UCSD-AML1 (cell line): ENCODE data around the gene OR2G3.

Experiments
- DNase-seq: peaks from one replicate; lab custom pipeline; 2025; ENCODE audit not compliant: unreplicated experiment; lab: John Stamatoyannopoulos, UW

Gene OR2G3

GRCh38 chr1:247605286-247605685, at the start of gene OR2G3:
TSS of gene OR2G3 (plus strand) at chr1:247605586. CDS start at chr1:247605586, 0 bp downstream.
- no peak for DNase-seq

DNA sequence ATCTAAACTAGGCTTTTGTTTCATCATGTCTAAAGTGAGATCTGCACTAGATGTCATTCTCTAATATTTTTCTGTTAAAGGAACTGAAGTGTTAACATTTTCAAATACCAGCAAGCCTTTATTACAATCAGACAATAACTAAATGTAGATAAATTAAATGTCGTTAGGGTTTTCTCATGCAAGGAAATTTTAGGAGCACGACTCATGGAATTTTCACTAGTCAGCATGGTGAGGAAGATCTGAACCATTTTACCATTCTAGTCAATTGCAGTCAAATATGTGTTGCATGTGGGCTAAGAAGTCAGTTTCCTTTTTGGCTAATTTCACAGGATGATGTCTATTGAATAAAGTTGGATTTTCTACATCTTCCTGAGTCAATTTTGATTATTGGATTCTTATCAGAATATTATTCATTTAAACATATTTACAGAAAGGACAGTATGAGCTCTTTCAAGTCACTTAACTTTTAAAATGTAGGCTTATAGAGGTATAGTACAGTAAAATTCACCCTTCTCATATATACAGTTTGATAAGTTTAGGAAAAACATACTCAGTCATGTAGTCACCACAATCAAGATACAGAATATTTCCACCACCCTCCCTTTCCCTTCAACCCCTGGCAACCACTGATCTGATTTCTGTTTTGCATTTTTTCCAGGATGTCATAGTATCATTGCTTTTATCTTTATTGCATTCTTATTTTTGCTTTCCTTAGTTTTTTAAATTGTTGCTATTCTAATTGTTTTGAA, 47.3 kb upstream of the OR2G3 start:
- DNase-seq: no peak

- DNase-seq: no peak
Observed at GRCh38 chr1:247561711-247562110, 43.7 kb upstream of the OR2G3 start.

- DNase-seq: no peak
Observed at GRCh38 chr1:247562198-247562597, 43.2 kb upstream of the OR2G3 start.

- no peak for DNase-seq
Observed at GRCh38 chr1:247574236-247574635, 31.1 kb upstream of the OR2G3 start.

DNA sequence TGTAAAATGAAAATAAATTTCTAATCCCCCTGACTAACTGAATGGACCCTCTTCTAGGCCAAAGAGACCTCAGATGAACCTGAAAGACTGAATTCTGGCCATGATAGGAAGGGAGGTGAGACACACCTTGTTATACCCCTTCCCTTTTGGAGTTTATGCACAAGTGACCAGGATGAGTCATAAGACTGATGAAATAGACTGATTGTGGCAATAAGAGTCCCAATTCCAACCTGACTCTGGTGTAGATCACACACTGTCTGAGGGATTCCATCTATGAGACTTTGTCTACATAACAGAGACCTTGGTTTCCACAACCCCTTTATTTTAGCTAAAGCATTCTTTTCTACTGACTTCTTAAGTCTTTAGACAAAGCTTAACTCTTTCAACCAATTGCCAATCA, 30.7 kb upstream of the OR2G3 start:
- DNase-seq: no peak

DNA sequence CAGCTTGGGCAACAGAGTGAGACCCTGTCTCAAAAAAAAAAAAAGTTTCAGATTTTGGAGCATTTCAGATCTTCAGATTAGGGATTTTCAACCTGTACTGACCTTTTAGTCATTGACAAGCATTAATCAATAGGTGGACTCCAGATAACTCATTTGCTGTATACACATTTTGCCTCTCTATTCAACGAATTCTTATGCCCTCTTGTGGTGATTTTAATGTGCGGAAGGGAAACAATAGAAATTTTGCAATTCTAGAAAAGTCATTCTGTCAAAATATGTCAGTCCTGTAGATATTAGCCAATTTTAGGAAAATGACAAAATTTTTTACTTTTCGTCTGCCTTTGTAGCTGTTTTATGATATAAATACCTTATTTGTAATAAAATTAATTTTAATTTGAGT, 28.9 kb upstream of the OR2G3 start:
- DNase-seq: no peak

DNA sequence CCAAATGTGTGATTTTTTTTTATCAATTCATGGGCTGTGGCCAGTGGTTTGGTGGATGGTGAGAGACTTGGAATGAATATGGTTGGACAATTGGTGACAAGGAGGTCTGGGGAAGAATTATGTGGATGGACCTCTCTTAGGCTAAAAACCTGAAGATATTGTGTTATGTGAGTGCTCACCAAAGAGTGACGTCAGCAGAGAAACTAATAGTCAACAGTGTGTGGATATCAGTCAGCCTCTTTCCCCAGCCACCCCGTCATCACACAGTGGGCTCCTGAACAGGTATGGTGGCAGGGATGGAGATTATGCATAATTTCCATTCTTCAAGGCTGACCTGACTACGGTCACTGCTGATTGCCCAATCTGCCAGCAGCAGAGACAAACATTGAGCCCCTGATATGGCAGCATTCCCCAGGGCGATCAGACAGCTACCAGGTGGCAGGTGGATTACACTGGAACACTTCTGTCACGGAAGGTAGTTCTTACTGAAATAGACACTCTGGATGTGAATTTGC, 26.4 kb upstream of the OR2G3 start:
- no peak for DNase-seq

DNA sequence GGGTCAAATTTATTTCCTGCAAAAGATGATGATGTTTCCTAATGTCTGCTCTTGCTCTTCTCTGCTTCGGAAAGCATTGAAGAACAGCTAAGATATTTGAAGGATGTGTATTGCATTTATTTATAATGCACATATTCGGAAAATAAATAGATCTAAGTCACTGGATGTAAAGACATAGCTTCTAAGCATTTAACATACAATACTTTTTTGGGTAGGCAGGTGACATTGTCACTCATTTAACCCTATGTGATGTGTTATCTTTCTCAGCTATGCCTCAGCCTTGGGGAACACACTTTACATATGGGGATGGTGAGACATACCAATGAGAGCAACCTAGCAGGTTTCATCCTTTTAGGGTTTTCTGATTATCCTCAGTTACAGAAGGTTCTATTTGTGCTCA, 17.3 kb upstream of the OR2G3 start, which contains the start of gene OR2G2:
Gene OR2G2, plus strand, starts transcription at position 301 of the 400 bp plus-strand sequence. Its CDS starts 0 bp downstream, at position 301.
- DNase-seq: no peak

- DNase-seq: no peak
Observed at GRCh38 chr1:247613405-247613804, 8.0 kb downstream of the OR2G3 start.

GRCh38 chr1:247614625-247615024, 9.2 kb downstream of the OR2G3 start:
- no peak for DNase-seq

DNA sequence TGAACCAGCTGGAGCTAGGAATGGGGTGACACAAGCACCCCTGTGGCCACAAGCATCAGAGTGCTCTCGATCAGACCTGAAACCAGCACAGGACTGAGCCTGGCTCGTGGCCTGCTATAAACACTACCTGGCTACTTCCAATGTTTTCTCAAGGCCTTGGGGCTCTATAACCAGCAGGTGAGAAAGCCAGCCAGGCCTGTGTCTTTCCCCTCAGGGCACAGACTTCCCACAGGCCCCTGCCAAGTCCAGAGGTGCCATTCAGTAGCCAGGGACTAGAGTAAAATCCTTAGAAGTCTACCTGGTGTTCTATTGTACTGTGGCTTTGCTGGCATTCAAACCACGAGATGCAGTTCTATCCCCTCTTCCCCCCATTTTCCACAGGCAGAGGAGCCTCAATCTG, 22.6 kb downstream of the OR2G3 start:
- DNase-seq: no peak

DNA sequence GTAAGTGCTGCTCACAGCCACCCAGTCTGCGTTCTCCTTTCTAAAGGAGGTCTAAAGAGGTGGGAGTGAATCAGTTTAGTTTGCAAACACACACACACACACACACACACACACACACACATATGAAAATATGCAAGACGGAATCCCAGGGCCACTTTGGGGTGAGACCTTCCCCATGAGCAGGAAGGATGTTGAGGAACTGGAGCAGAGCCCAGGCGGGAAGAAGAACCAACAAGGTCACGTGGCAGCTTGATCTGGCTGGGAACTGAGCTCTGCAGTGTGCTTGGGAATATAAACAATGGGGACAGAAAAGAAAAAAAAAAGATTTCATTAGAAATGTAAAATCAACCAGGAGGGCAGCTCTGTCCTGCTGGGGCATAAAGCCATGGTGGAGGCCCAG, 32.6 kb downstream of the OR2G3 start:
- DNase-seq: no peak

DNA sequence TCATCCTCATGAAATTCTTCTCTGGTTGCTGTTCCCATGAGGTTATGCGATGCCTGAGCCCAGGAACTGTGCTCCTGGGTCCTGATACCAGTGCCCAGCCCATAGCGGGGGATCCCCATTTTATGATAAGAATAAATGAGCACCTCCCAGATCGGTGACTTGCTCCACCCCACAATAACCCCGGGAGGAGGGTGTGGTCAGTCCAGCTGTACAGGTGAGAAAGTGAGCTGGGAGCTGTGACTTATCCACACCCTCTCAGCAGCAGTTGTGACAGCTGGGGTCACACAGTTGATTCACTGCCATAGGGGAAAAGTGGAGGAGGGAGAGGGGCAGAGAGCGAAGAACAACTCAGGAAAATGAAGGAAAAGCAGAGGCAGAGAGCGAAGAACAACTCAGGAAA, 33.4 kb downstream of the OR2G3 start:
- DNase-seq: no peak

GRCh38 chr1:247639381-247639981, 34.1 kb downstream of the OR2G3 start:
- DNase-seq: no peak

DNA sequence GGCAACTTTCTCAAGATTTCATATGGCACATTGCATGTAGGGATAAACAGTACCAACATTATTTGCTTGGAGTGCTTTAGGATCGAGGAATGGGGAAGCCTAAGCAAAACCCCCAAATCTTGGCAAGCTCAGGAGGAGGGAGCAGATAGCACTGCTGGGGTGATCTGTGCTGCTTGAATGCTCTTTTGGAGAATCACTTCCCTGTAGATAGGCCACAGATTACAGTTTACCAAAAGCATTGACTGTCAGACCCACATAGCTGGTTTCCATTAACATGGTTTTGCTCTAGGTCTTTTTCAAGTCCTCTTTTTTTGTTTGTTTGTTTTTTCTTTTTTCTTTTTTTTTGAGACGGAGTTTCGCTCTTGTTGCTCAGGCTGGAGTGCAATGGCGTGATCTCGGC, 37.4 kb downstream of the OR2G3 start:
- no peak for DNase-seq

- DNase-seq: no peak
Observed at GRCh38 chr1:247646867-247647266, 41.5 kb downstream of the OR2G3 start.

DNA sequence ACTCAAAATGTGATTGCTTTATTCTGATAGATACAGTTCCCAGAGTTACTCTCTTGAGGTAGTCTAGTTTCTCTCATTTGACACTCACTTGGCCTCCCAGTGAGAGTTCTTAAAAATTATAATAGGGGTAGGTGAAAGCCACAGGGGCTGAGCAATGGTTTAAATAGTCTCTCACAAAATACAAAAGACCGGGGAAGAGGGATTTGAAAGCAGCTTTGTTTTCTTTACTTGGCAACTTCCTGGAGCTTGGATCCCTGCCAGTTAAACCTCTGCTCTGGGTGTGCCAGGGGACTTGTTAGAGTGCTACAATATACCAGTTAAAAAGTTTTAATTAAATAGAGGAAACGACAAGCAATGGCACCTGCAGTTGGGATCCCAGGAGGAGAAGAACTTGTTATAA, 42.5 kb downstream of the OR2G3 start:
- no peak for DNase-seq

- DNase-seq: no peak
Observed at GRCh38 chr1:247653040-247653439, 47.7 kb downstream of the OR2G3 start.
